SK-N-SH (cell line): ENCODE data around the gene NFIX. TPM values are rescaled to one million over a fixed set of nuclear protein-coding genes. Genes with fewer than 3 reads are reported as not detected.

Source experiments
- CTCF ChIA-PET: fragments of 300-600, 350-600 bp; formaldehyde crosslinking; extraction: SDS; loops from one replicate; lab custom pipeline; 2021; lab: Yijun Ruan, JAX
- POLR2A ChIA-PET: fragments of 350-600 bp; sonication (Branson Sonifier 250); formaldehyde crosslinking; extraction: SDS; loops from one replicate; lab custom pipeline; 2020; ENCODE audit warnings: antibody characterized with exemption, inconsistent platforms; lab: Yijun Ruan, JAX
- DNase-seq: peaks from one replicate; pipeline ENCODE4 v3.0.0; 2012
- H2AFZ ChIP-seq: fragments of 200-600 bp; sonication (generic); 2 replicates; pipeline ENCODE4 v1.8.1; 2016; ENCODE audit warnings: antibody characterized with exemption, mild to moderate bottlenecking, low read depth
- H3F3A ChIP-seq: fragments of 200-600 bp; sonication (generic); replicated peaks from 2 replicates; pipeline ENCODE3; 2016; ENCODE audit warnings: antibody characterized with exemption, mild to moderate bottlenecking; ENCODE audit not compliant: insufficient read depth
- H3K27ac ChIP-seq, 2 experiments: fragments of 200-500 bp in 1 of 2; fragments of 200-600 bp in 1 of 2; sonication (Bioruptor generic) in 1 of 2; sonication (generic), shearing (Covaris generic) in 1 of 2; 2 replicates each; pipeline versions ENCODE4 v1.5.1 to v1.6.1; 2014 to 2016; ENCODE audit warnings: low read depth in 2 of 2, inconsistent platforms in 1 of 2, low read length in 1 of 2, mild to moderate bottlenecking in 1 of 2, mixed read lengths in 1 of 2
- H3K27me3 ChIP-seq: fragments of 200-600 bp; sonication (generic), shearing (Covaris generic); 2 replicates; pipeline ENCODE4 v1.6.1; 2016; ENCODE audit warnings: mixed run types; ENCODE audit not compliant: insufficient read depth
- H3K36me3 ChIP-seq, 2 experiments: fragments of 200-500 bp in 1 of 2; fragments of 200-600 bp in 1 of 2; sonication (Bioruptor generic) in 1 of 2; sonication (generic) in 1 of 2; replicated peaks in 1 of 2; 2 replicates each; pipeline versions ENCODE3 to v1.5.1; 2014 to 2016; ENCODE audit warnings: low read length in 1 of 2, mild to moderate bottlenecking in 1 of 2; ENCODE audit not compliant: insufficient read depth in 2 of 2, control insufficient read depth in 1 of 2
- H3K4me1 ChIP-seq, 2 experiments: fragments of 200-500 bp in 1 of 2; fragments of 200-600 bp in 1 of 2; sonication (Bioruptor generic) in 1 of 2; sonication (generic), shearing (Covaris generic) in 1 of 2; 2 replicates each; pipeline versions ENCODE4 v1.5.1 to v1.6.1; 2014 to 2016; ENCODE audit warnings: low read depth in 1 of 2, low read length in 1 of 2, mixed run types in 1 of 2; ENCODE audit not compliant: insufficient read depth in 2 of 2, control insufficient read depth in 1 of 2
- H3K4me2 ChIP-seq: fragments of 200-600 bp; sonication (generic), shearing (Covaris generic); 2 replicates; pipeline ENCODE4 v1.6.1; 2017; ENCODE audit warnings: mixed run types
- H3K4me3 ChIP-seq, 2 experiments: fragments of 200-500 bp in 1 of 2; fragments of 200-600 bp in 1 of 2; sonication (Bioruptor generic) in 1 of 2; sonication (generic), shearing (Covaris generic) in 1 of 2; 2 replicates each; pipeline versions ENCODE4 v1.5.1 to v1.8.1; 2014 to 2016; ENCODE audit warnings: low read depth in 2 of 2, inconsistent platforms in 1 of 2, low read length in 1 of 2, mild to moderate bottlenecking in 1 of 2, mixed read lengths in 1 of 2, moderate library complexity in 1 of 2
- H3K79me2 ChIP-seq: fragments of 200-600 bp; sonication (generic); 2 replicates; pipeline ENCODE4 v1.8.1; 2017; ENCODE audit warnings: mild to moderate bottlenecking; ENCODE audit not compliant: insufficient read depth
- H3K9ac ChIP-seq: fragments of 200-600 bp; sonication (generic); 2 replicates; pipeline ENCODE4 v1.6.1; 2017; ENCODE audit warnings: mixed run types
- H3K9me2 ChIP-seq: fragments of 200-600 bp; sonication (generic); 2 replicates; pipeline ENCODE4 v1.6.1; 2017; ENCODE audit warnings: mixed run types
- H3K9me3 ChIP-seq: fragments of 200-600 bp; sonication (generic); 2 replicates; pipeline ENCODE4 v1.6.1; 2017; ENCODE audit warnings: mixed run types, mild to moderate bottlenecking, moderate library complexity
- H4K20me1 ChIP-seq: fragments of 200-600 bp; sonication (generic); 2 replicates; pipeline ENCODE4 v1.6.1; 2017; ENCODE audit warnings: mild to moderate bottlenecking, mixed run types; ENCODE audit not compliant: insufficient read depth
- ELF1 ChIP-seq: IDR thresholded peaks from 2 replicates; pipeline ENCODE4 v1.4.0; 2012
- EP300 ChIP-seq, 2 experiments: IDR thresholded peaks; 2 replicates each; pipeline versions ENCODE4 v1.4.0 to v1.6.1; 2012; ENCODE audit warnings: borderline replicate concordance in 1 of 2, low read depth in 1 of 2, low read length in 1 of 2
- FOXJ3 ChIP-seq: sonication (generic); formaldehyde crosslinking; IDR thresholded peaks from 2 replicates; pipeline ENCODE4 v1.5.1; 2020; ENCODE audit warnings: mild to moderate bottlenecking, missing genetic modification reagents
- FOXM1 ChIP-seq: IDR thresholded peaks from 2 replicates; pipeline ENCODE4 v1.4.0; 2012; ENCODE audit warnings: low read depth, mild to moderate bottlenecking
- MXI1 ChIP-seq: IDR thresholded peaks from 2 replicates; pipeline ENCODE4 v1.6.1; 2012; ENCODE audit warnings: mild to moderate bottlenecking, low read depth, low read length, improper control_type of control experiment
- POLR2AphosphoS5 ChIP-seq: IDR thresholded peaks from 2 replicates; pipeline ENCODE4 v1.6.1; 2012; ENCODE audit warnings: low read depth, low read length
- RAD21 ChIP-seq: IDR thresholded peaks from 2 replicates; pipeline ENCODE4 v1.6.1; 2012; ENCODE audit warnings: mild to moderate bottlenecking, low read length
- RCOR1 ChIP-seq: fragments of 150-350 bp; IDR thresholded peaks from 2 replicates; pipeline ENCODE4 v1.6.1; 2017; ENCODE audit warnings: antibody characterized with exemption, low read length
- RXRA ChIP-seq: IDR thresholded peaks from 2 replicates; pipeline ENCODE4 v1.4.0; 2012; ENCODE audit warnings: low read depth, mild to moderate bottlenecking, borderline replicate concordance
- SIN3A ChIP-seq: IDR thresholded peaks from 2 replicates; pipeline ENCODE4 v1.6.1; 2012; ENCODE audit warnings: low read depth, mild to moderate bottlenecking, low read length, moderate library complexity, borderline replicate concordance
- TAF1 ChIP-seq: IDR thresholded peaks from 2 replicates; pipeline ENCODE4 v1.6.1; 2012; ENCODE audit warnings: low read depth, mild to moderate bottlenecking, low read length, moderate library complexity, borderline replicate concordance
- TCF12 ChIP-seq: IDR thresholded peaks from 2 replicates; pipeline ENCODE4 v1.4.0; 2012
- WGBS: methylation state at CpG from one replicate; pipeline ENCODE4 v1.1.6; 2017; ENCODE audit warnings: low lambda C conversion rate; 5-methylcytosine and 5-hydroxymethylcytosine counted together
- polyA plus RNA-seq, 3 experiments: library from polyadenylated mRNA; depleted of rRNA; stranded (reverse); fragments of >200 nt; gene quantifications; 2 replicates each; pipeline ENCODE4 v1.2.3, GENCODE V29; 2012
- TF ChIP-seq, protein P1 (sequence below): IDR thresholded peaks from 2 replicates; pipeline ENCODE4 v1.4.0; 2012; ENCODE audit warnings: low read depth, borderline replicate concordance
- TF ChIP-seq, protein P2 (sequence below): IDR thresholded peaks from 2 replicates; pipeline ENCODE4 v1.6.1; 2012; ENCODE audit warnings: mild to moderate bottlenecking, low read depth, low read length, moderate library complexity
- TF ChIP-seq, protein P3 (sequence below): IDR thresholded peaks from 2 replicates; pipeline ENCODE4 v1.4.0; 2012; ENCODE audit warnings: low read depth
- TF ChIP-seq, protein P4 (sequence below): fragments of 150-350 bp; IDR thresholded peaks from 2 replicates; pipeline ENCODE4 v1.6.1; 2017; ENCODE audit warnings: antibody characterized with exemption, low read length, low read depth, borderline replicate concordance
- TF ChIP-seq, protein P5 (sequence below): fragments of 150-350 bp; IDR thresholded peaks from 2 replicates; pipeline ENCODE4 v1.6.1; 2016; ENCODE audit warnings: mild to moderate bottlenecking, low read depth, low read length
- TF ChIP-seq, protein P6 (sequence below): fragments of 200-600 bp; sonication (generic); IDR thresholded peaks from 2 replicates; pipeline ENCODE4 v1.6.1; 2017; ENCODE audit warnings: antibody characterized with exemption, mild to moderate bottlenecking, moderate library complexity
- TF ChIP-seq, protein P7 (sequence below): IDR thresholded peaks from 2 replicates; pipeline ENCODE4 v1.4.0; 2012; ENCODE audit warnings: low read depth, borderline replicate concordance

The NFIX gene
- polyA plus RNA-seq, 1 of the 3 experiments (the other 2 are of a cell fraction): 14.8 TPM

DNA sequence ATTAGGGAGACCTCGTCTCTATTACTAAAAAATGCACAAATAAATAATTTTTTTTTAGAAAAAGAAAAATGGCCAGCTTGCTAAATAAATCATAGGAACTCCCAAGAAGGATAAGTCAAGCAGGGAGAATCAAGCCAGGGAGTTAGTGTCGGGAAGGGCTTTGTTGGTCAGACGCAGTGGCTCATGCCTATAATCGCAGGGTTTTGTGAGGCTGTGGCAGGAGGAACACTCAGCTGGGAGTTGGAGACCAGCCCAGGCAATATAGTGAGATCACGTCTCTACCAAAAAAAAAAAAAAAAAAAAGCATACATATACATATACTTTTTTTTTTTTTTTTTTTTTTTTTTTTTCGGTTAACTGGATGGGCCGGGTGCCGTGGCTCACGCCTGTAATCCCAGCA lies 131.8 kb downstream of the NFIX start:
- CTCF ChIA-PET: interaction anchor here (1.2 to 2.9 kb wide), 2 partner anchors 9 to 136 kb away, joined by 3 to 7 read pairs; partner anchors contain the start of gene NACC1
- no peak overlapping the region for H3K4me3 ChIP-seq
- no peaks in the 10 kb centered on the region for H3K9me2 ChIP-seq
- H2AFZ ChIP-seq: no peak overlapping the region
- TF ChIP-seq, protein P1, sequence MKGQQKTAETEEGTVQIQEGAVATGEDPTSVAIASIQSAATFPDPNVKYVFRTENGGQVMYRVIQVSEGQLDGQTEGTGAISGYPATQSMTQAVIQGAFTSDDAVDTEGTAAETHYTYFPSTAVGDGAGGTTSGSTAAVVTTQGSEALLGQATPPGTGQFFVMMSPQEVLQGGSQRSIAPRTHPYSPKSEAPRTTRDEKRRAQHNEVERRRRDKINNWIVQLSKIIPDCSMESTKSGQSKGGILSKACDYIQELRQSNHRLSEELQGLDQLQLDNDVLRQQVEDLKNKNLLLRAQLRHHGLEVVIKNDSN: no peak
- TF ChIP-seq, protein P2, sequence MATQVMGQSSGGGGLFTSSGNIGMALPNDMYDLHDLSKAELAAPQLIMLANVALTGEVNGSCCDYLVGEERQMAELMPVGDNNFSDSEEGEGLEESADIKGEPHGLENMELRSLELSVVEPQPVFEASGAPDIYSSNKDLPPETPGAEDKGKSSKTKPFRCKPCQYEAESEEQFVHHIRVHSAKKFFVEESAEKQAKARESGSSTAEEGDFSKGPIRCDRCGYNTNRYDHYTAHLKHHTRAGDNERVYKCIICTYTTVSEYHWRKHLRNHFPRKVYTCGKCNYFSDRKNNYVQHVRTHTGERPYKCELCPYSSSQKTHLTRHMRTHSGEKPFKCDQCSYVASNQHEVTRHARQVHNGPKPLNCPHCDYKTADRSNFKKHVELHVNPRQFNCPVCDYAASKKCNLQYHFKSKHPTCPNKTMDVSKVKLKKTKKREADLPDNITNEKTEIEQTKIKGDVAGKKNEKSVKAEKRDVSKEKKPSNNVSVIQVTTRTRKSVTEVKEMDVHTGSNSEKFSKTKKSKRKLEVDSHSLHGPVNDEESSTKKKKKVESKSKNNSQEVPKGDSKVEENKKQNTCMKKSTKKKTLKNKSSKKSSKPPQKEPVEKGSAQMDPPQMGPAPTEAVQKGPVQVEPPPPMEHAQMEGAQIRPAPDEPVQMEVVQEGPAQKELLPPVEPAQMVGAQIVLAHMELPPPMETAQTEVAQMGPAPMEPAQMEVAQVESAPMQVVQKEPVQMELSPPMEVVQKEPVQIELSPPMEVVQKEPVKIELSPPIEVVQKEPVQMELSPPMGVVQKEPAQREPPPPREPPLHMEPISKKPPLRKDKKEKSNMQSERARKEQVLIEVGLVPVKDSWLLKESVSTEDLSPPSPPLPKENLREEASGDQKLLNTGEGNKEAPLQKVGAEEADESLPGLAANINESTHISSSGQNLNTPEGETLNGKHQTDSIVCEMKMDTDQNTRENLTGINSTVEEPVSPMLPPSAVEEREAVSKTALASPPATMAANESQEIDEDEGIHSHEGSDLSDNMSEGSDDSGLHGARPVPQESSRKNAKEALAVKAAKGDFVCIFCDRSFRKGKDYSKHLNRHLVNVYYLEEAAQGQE: no peak
- TF ChIP-seq, protein P3, sequence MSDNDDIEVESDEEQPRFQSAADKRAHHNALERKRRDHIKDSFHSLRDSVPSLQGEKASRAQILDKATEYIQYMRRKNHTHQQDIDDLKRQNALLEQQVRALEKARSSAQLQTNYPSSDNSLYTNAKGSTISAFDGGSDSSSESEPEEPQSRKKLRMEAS: no peak
- TF ChIP-seq TCF12 (no peak), FOXM1 (no peak), EP300 (IDR thresholded peaks at IDR 0.05; ENCODE audit: borderline replicate concordance in 1 of 2, low read depth in 1 of 2, low read length in 1 of 2) (no peak), SIN3A (no peak), MXI1 (no peak), FOXJ3 (no peak), RXRA (no peak), ELF1 (no peak), RCOR1 (no peak), TAF1 (no peak), RAD21 (no peak), POLR2AphosphoS5 (no peak)
- TF ChIP-seq, protein P4, sequence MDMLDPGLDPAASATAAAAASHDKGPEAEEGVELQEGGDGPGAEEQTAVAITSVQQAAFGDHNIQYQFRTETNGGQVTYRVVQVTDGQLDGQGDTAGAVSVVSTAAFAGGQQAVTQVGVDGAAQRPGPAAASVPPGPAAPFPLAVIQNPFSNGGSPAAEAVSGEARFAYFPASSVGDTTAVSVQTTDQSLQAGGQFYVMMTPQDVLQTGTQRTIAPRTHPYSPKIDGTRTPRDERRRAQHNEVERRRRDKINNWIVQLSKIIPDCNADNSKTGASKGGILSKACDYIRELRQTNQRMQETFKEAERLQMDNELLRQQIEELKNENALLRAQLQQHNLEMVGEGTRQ: no peak
- TF ChIP-seq, protein P5, sequence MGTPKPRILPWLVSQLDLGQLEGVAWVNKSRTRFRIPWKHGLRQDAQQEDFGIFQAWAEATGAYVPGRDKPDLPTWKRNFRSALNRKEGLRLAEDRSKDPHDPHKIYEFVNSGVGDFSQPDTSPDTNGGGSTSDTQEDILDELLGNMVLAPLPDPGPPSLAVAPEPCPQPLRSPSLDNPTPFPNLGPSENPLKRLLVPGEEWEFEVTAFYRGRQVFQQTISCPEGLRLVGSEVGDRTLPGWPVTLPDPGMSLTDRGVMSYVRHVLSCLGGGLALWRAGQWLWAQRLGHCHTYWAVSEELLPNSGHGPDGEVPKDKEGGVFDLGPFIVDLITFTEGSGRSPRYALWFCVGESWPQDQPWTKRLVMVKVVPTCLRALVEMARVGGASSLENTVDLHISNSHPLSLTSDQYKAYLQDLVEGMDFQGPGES: no peak
- TF ChIP-seq, protein P6, sequence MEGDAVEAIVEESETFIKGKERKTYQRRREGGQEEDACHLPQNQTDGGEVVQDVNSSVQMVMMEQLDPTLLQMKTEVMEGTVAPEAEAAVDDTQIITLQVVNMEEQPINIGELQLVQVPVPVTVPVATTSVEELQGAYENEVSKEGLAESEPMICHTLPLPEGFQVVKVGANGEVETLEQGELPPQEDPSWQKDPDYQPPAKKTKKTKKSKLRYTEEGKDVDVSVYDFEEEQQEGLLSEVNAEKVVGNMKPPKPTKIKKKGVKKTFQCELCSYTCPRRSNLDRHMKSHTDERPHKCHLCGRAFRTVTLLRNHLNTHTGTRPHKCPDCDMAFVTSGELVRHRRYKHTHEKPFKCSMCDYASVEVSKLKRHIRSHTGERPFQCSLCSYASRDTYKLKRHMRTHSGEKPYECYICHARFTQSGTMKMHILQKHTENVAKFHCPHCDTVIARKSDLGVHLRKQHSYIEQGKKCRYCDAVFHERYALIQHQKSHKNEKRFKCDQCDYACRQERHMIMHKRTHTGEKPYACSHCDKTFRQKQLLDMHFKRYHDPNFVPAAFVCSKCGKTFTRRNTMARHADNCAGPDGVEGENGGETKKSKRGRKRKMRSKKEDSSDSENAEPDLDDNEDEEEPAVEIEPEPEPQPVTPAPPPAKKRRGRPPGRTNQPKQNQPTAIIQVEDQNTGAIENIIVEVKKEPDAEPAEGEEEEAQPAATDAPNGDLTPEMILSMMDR: no peak
- TF ChIP-seq, protein P7, sequence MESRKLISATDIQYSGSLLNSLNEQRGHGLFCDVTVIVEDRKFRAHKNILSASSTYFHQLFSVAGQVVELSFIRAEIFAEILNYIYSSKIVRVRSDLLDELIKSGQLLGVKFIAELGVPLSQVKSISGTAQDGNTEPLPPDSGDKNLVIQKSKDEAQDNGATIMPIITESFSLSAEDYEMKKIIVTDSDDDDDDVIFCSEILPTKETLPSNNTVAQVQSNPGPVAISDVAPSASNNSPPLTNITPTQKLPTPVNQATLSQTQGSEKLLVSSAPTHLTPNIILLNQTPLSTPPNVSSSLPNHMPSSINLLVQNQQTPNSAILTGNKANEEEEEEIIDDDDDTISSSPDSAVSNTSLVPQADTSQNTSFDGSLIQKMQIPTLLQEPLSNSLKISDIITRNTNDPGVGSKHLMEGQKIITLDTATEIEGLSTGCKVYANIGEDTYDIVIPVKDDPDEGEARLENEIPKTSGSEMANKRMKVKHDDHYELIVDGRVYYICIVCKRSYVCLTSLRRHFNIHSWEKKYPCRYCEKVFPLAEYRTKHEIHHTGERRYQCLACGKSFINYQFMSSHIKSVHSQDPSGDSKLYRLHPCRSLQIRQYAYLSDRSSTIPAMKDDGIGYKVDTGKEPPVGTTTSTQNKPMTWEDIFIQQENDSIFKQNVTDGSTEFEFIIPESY: no peak
- TF ChIP-seq, all 33 proteins: peak for 0
- POLR2A ChIA-PET: interaction anchor here (1.0 kb wide), 1 partner anchor 23 kb away, joined by 3 read pairs; the partner anchor contains the start of genes IER2 and STX10
- H4K20me1 ChIP-seq: peaks cover 96% of the 10 kb centered on the region
- H3K27ac ChIP-seq: no peak overlapping the region
- H3K79me2 ChIP-seq: peaks cover 98% of the 10 kb centered on the region
- WGBS: 94% methylated on average over 9 of the region's 9 CpGs
- peaks cover 4 to 11% of the 10 kb centered on the region in 2 experiments for H3K36me3 ChIP-seq
- H3K9me3 ChIP-seq: no peaks in the 10 kb centered on the region
- no peak overlapping the region for H3K4me2 ChIP-seq
- H3K9ac ChIP-seq: no peak overlapping the region
- no peaks in the 10 kb centered on the region for H3K27me3 ChIP-seq
- H3F3A ChIP-seq: peaks cover 12% of the 10 kb centered on the region
- H3K4me1 ChIP-seq: peaks cover 0 to 6% of the 10 kb centered on the region in 2 experiments; a peak in 1 of 4 replicates
- no peak for DNase-seq
